Mucosa of rectum (tissue), 2 donors: ENCODE data around the gene SLC1A7.

ENCODE experiments used
- H3K27ac ChIP-seq, 2 donors: one replicate each; pipeline ENCODE4 v1.7.0; 2013; ENCODE audit warnings: inconsistent platforms in 2 of 2, low read depth in 2 of 2, low read length in 2 of 2
- H3K27me3 ChIP-seq, 2 donors: one replicate each; pipeline ENCODE4 v1.7.0; 2013; ENCODE audit warnings: low read length in 2 of 2; ENCODE audit not compliant: control insufficient read depth in 2 of 2, insufficient read depth in 2 of 2
- H3K36me3 ChIP-seq, 2 donors: one replicate each; pipeline ENCODE4 v1.7.0; 2013; ENCODE audit warnings: low read length in 2 of 2; ENCODE audit not compliant: control insufficient read depth in 2 of 2, insufficient read depth in 2 of 2
- H3K4me1 ChIP-seq, 2 donors: one replicate each; pipeline ENCODE4 v1.7.0; 2013; ENCODE audit warnings: low read length in 2 of 2, mild to moderate bottlenecking in 1 of 2; ENCODE audit not compliant: control insufficient read depth in 2 of 2, insufficient read depth in 2 of 2
- H3K4me3 ChIP-seq, 2 donors: one replicate each; pipeline ENCODE4 v1.7.0; 2013; ENCODE audit warnings: low read length in 2 of 2
- H3K9ac ChIP-seq, 2 donors: one replicate each; pipeline ENCODE4 v1.7.0; 2013; ENCODE audit warnings: low read length in 2 of 2, low read depth in 1 of 2, mild to moderate bottlenecking in 1 of 2
- H3K9me3 ChIP-seq, 2 donors: one replicate each; pipeline ENCODE4 v1.7.0; 2013; ENCODE audit warnings: low read length in 2 of 2; ENCODE audit not compliant: control insufficient read depth in 2 of 2
- donor health status: healthy.
- donor health status: Normal muscosa, but diverticular disease.

Gene SLC1A7

GRCh38 chr1:53120659-53121058 is 21.8 kb downstream of the SLC1A7 start:
- H3K4me1 ChIP-seq: peaks cover 4 to 5% of the 10 kb centered on the region in 2 donors
- no peak overlapping the region for H3K4me3 ChIP-seq
- H3K36me3 ChIP-seq: no peaks in the 10 kb centered on the region
- H3K27me3 ChIP-seq: no peaks in the 10 kb centered on the region
- H3K27ac ChIP-seq: no peak overlapping the region
- H3K9ac ChIP-seq: no peak overlapping the region
- no peaks in the 10 kb centered on the region for H3K9me3 ChIP-seq

GRCh38 chr1:53117836-53118235 is 24.6 kb downstream of the SLC1A7 start:
- Histone ChIP-seq H3K27me3 (no peaks in the 10 kb centered on the region), H3K4me1 (peaks cover 4 to 8% of the 10 kb centered on the region in 2 donors), H3K9me3 (no peaks in the 10 kb centered on the region), H3K27ac (no peak overlapping the region), H3K4me3 (no peak overlapping the region), H3K36me3 (no peaks in the 10 kb centered on the region), H3K9ac (no peak overlapping the region)

- no peaks in the 10 kb centered on the region for H3K27me3 ChIP-seq
- H3K9ac ChIP-seq: no peak overlapping the region
- no peak overlapping the region for H3K4me3 ChIP-seq
- H3K27ac ChIP-seq: no peak overlapping the region
- peaks cover 0 to 6% of the 10 kb centered on the region in 2 donors for H3K4me1 ChIP-seq
- H3K36me3 ChIP-seq: no peaks in the 10 kb centered on the region
- no peaks in the 10 kb centered on the region for H3K9me3 ChIP-seq
Measured at GRCh38 chr1:53116933-53117600, 25.4 kb downstream of the SLC1A7 start.

DNA sequence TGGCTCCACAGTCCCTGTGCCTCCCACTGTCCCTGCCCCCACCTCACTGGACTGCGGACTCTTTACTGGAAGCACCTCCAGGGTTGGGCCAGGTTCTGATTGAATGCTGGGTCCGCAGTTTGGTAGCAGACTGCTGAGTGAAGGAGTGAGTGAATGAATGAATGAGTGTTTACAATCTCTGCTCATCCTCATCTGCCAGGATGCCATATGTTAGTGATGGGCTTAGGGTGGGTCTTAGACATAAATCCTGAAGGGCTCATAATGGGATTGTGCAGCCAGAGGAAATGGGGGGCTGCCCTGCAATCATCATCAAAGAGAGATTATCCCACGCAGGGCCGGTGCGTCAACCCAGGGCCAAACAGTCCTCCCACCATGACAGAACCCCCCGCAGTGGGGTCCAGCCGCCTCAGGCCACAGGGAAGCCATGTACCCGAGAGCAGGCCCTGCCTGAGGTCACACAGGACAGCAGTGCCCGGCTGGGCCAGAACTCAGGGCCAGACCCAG is 26.1 kb downstream of the SLC1A7 start:
- peaks cover 6 to 7% of the 10 kb centered on the region in 2 donors for H3K4me1 ChIP-seq
- no peak overlapping the region for H3K9ac ChIP-seq

DNA sequence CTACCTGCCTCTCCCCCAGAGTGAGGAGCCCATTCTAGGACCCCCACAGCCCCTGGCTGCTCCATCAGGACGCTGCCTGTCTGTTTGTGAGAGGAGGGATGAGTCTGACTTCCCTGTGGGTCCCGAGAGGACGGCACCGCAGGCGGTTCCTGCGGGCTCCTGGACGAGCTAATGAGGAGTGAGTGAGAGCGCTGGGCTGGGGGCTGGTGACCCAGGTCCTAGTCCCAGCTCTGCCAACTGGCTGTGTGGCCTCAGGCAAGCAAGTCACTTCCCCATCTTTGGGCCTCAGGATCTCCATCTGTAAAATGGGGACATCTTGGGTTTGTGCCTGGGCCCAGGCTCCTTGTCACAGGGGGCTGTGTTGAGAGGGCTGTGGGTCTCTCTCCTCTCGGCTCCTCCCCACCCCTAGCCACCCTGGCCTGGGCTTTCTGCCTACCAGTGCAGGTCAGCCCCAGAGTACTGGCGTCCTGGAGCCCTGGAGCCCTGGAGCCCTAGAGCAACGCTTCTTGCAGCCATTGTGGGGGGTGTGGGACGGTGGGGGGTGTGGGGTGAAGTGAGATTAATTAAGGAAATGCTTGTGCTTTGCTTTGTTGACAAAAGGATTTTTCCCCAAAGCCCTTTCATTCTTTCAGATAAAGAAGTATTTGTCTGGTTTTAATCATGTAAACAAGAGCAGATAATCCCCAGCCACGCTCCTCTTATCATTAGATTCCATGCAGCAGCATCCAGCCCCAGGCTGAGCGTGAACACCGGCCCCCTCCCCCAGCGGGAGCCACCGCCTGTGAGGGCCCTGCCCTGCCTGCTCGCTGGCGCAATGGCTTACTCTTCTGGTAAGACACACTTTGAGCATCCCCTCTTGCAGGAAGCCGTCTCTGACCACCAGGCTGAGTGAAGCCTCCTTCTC is 26.8 kb downstream of the SLC1A7 start:
- Histone ChIP-seq H3K9me3 (no peaks in the 10 kb centered on the region), H3K4me3 (no peak overlapping the region), H3K9ac (no peak overlapping the region), H3K27ac (no peak overlapping the region), H3K27me3 (no peaks in the 10 kb centered on the region), H3K4me1 (peaks cover 13 to 14% of the 10 kb centered on the region in 2 donors), H3K36me3 (no peaks in the 10 kb centered on the region)

More for the DNA sequence above, 26.1 kb downstream of the SLC1A7 start:
- H3K27ac ChIP-seq: no peak overlapping the region
- no peaks in the 10 kb centered on the region for H3K36me3 ChIP-seq
- no peaks in the 10 kb centered on the region for H3K27me3 ChIP-seq
- no peaks in the 10 kb centered on the region for H3K9me3 ChIP-seq
- H3K4me3 ChIP-seq: no peak overlapping the region

GRCh38 chr1:53114581-53115400 is 27.6 kb downstream of the SLC1A7 start:
- Histone ChIP-seq H3K9me3 (no peaks in the 10 kb centered on the region), H3K9ac (no peak overlapping the region), H3K36me3 (no peaks in the 10 kb centered on the region), H3K4me1 (peaks cover 20% of the 10 kb centered on the region in 2 donors), H3K27me3 (no peaks in the 10 kb centered on the region), H3K27ac (no peak overlapping the region), H3K4me3 (no peak overlapping the region)

GRCh38 chr1:53114090-53114489 is 28.3 kb downstream of the SLC1A7 start:
- Histone ChIP-seq H3K4me3 (no peak overlapping the region), H3K27ac (no peak overlapping the region), H3K9ac (no peak overlapping the region), H3K27me3 (no peaks in the 10 kb centered on the region), H3K9me3 (no peaks in the 10 kb centered on the region), H3K36me3 (no peaks in the 10 kb centered on the region), H3K4me1 (peaks cover 20 to 25% of the 10 kb centered on the region in 2 donors)

GRCh38 chr1:53112861-53113260 is 29.6 kb downstream of the SLC1A7 start:
- Histone ChIP-seq H3K9ac (no peak overlapping the region), H3K27ac (no peak overlapping the region), H3K4me1 (peaks cover 20 to 25% of the 10 kb centered on the region in 2 donors), H3K9me3 (no peaks in the 10 kb centered on the region), H3K36me3 (no peaks in the 10 kb centered on the region), H3K27me3 (no peaks in the 10 kb centered on the region), H3K4me3 (no peak overlapping the region)

GRCh38 chr1:53112271-53112774 is 30.1 kb downstream of the SLC1A7 start:
- no peaks in the 10 kb centered on the region for H3K36me3 ChIP-seq
- H3K9me3 ChIP-seq: no peaks in the 10 kb centered on the region
- no peak overlapping the region for H3K4me3 ChIP-seq
- H3K9ac ChIP-seq: no peak overlapping the region
- H3K27ac ChIP-seq: no peak overlapping the region
- no peaks in the 10 kb centered on the region for H3K27me3 ChIP-seq
- H3K4me1 ChIP-seq: peaks cover 20 to 25% of the 10 kb centered on the region in 2 donors
